WTC11 (cell line): Measurements from ENCODE around the gene TENT5A. TPM values are rescaled to one million over a fixed set of nuclear protein-coding genes. Genes with fewer than 3 reads are reported as not detected.

ENCODE experiments used
- ATAC-seq: fragments of 200-7000 bp; cut with Tn5 transposase; 2 replicates; pipeline ENCODE4 v1.10.0; 2021; ENCODE audit warnings: mild to moderate bottlenecking, moderate library complexity
- CTCF ChIA-PET: fragments of 300-600 bp; sonication (Branson Sonifier 250); formaldehyde crosslinking; loops from one replicate; lab custom pipeline; 2021; ENCODE audit warnings: antibody characterized with exemption; lab: Charles Lee
- POLR2A ChIA-PET: fragments of 350-600 bp; sonication (Branson Sonifier 250); formaldehyde crosslinking; loops from one replicate; lab custom pipeline; 2021; ENCODE audit warnings: antibody characterized with exemption; lab: Charles Lee
- DNase-seq: peaks from one replicate; pipeline ENCODE4 v3.0.0; 2021; ENCODE audit warnings: low spot score
- H3K27ac Mint-ChIP-seq: 2 replicates; pipeline ENCODE4 v1.8.0; 2021; ENCODE audit warnings: mixed read lengths
- H3K27me3 Mint-ChIP-seq: 2 replicates; pipeline ENCODE4 v1.8.0; 2021; ENCODE audit warnings: low read depth, mild to moderate bottlenecking, moderate library complexity, mixed read lengths
- H3K36me3 Mint-ChIP-seq: 2 replicates; pipeline ENCODE4 v1.8.0; 2021; ENCODE audit warnings: mixed read lengths
- H3K4me1 Mint-ChIP-seq: 2 replicates; pipeline ENCODE4 v1.8.0; 2022; ENCODE audit warnings: mixed read lengths
- H3K4me3 Mint-ChIP-seq: 2 replicates; pipeline ENCODE4 v1.8.0; 2021; ENCODE audit warnings: mild to moderate bottlenecking, moderate library complexity, mixed read lengths
- H3K9me3 Mint-ChIP-seq: 2 replicates; pipeline ENCODE4 v1.8.0; 2021; ENCODE audit warnings: mixed read lengths
- ELF4 ChIP-seq: sonication (generic); formaldehyde crosslinking; IDR thresholded peaks from 2 replicates; pipeline ENCODE4 v1.8.1; 2022; ENCODE audit warnings: low read depth, mild to moderate bottlenecking, moderate library complexity, missing genetic modification reagents
- EMX1 ChIP-seq: fragments of 250-450 bp; sonication (Bioruptor Pico); IDR thresholded peaks from 2 replicates; pipeline ENCODE4 v1.8.0; 2021; ENCODE audit warnings: mild to moderate bottlenecking
- FOXK1 ChIP-seq: sonication (generic); formaldehyde crosslinking; IDR thresholded peaks from 2 replicates; pipeline ENCODE4 v1.8.0; 2022; ENCODE audit warnings: mild to moderate bottlenecking, moderate library complexity, missing genetic modification reagents
- FOXP1 ChIP-seq: sonication (generic); formaldehyde crosslinking; IDR thresholded peaks from 2 replicates; pipeline ENCODE4 v1.8.0; 2022; ENCODE audit warnings: missing genetic modification reagents, mild to moderate bottlenecking, moderate library complexity, borderline replicate concordance
- HMGA2 ChIP-seq: fragments of 250-450 bp; sonication (Bioruptor Pico); IDR thresholded peaks from 2 replicates; pipeline ENCODE4 v1.4.0; 2021; ENCODE audit warnings: mild to moderate bottlenecking, moderate library complexity
- JAZF1 ChIP-seq: fragments of 250-450 bp; sonication (Bioruptor Pico); IDR thresholded peaks from 2 replicates; pipeline ENCODE4 v1.9.0; 2021; ENCODE audit warnings: moderate library complexity, mild to moderate bottlenecking, inconsistent platforms
- TCF7 ChIP-seq: sonication (generic); formaldehyde crosslinking; IDR thresholded peaks from 2 replicates; pipeline ENCODE4 v1.8.0; 2022; ENCODE audit warnings: mild to moderate bottlenecking, low read depth, missing genetic modification reagents, moderate library complexity
- TEAD1 ChIP-seq: sonication (generic); formaldehyde crosslinking; IDR thresholded peaks from 2 replicates; pipeline ENCODE4 v1.8.0; 2022; ENCODE audit warnings: mild to moderate bottlenecking, missing genetic modification reagents
- ZNF219 ChIP-seq: sonication (generic); formaldehyde crosslinking; IDR thresholded peaks from 2 replicates; pipeline ENCODE4 v1.8.0; 2023; ENCODE audit warnings: missing genetic modification reagents, mild to moderate bottlenecking, borderline replicate concordance
- ZNF232 ChIP-seq: sonication (generic); formaldehyde crosslinking; IDR thresholded peaks from 2 replicates; pipeline ENCODE4 v1.8.0; 2022; ENCODE audit warnings: mild to moderate bottlenecking, missing genetic modification reagents
- total RNA-seq: library from RNA; stranded (reverse); gene quantifications from 3 replicates; pipeline ENCODE4 v1.2.3, GENCODE V29; 2021
- TF ChIP-seq, protein P1 (sequence below): sonication (generic); formaldehyde crosslinking; IDR thresholded peaks from 2 replicates; pipeline ENCODE4 v1.8.1; 2022; ENCODE audit warnings: mild to moderate bottlenecking, moderate library complexity, missing genetic modification reagents
- TF ChIP-seq, protein P2 (sequence below): sonication (generic); formaldehyde crosslinking; IDR thresholded peaks from 2 replicates; pipeline ENCODE4 v1.8.1; 2023; ENCODE audit warnings: mild to moderate bottlenecking, missing genetic modification reagents, moderate library complexity
- TF ChIP-seq, protein P3 (sequence below): sonication (generic); formaldehyde crosslinking; IDR thresholded peaks from 2 replicates; pipeline ENCODE4 v1.8.1; 2023; ENCODE audit warnings: mild to moderate bottlenecking, moderate library complexity, missing genetic modification reagents
- TF ChIP-seq, protein P4 (sequence below): fragments of 250-450 bp; sonication (Bioruptor Pico); IDR thresholded peaks from 2 replicates; pipeline ENCODE4 v1.8.0; 2021; ENCODE audit warnings: mild to moderate bottlenecking
- TF ChIP-seq, protein P5 (sequence below): sonication (generic); formaldehyde crosslinking; IDR thresholded peaks from 2 replicates; pipeline ENCODE4 v1.8.0; 2022; ENCODE audit warnings: mild to moderate bottlenecking, missing genetic modification reagents
- TF ChIP-seq, protein P6 (sequence below): fragments of 250-450 bp; sonication (Bioruptor Pico); IDR thresholded peaks from 2 replicates; pipeline ENCODE4 v1.9.0; 2021; ENCODE audit warnings: mild to moderate bottlenecking

Gene TENT5A
- total RNA-seq, 1 experiment from 2014 or later, result 3.2 TPM

DNA sequence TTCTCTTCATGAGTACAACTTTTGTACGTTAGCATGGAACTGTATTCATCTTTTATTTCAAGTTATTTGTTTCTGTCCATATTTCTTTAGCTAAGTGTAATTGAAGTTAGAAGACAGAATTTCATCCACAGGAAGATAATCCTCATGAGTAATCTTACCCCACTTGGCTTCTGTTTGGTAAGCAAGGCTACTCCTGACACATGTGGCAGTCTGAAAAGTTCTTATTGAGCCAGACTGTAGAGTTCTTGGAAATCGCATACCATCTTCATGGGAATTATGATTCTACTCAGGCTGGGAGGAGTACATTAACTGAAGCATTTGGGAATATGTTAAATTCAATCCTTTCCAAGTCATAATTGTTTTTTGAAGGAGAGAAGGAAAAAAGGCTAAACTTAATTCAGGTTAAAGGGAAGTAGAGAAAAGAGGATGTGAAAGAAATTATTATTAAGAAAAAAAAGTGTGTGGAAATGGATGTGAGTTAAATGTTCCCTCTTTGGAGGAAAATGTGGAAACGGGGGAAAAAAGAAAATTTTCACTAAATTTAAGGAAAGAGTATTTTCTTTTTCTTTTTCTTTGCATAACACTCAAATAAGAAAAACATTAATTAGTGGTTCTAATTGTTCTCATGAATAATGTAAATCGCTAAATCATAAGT is 41.5 kb upstream of the TENT5A start:
- TF ChIP-seq ZNF232 (CRISPR knock-in tag) (no peak), TEAD1 (CRISPR knock-in tag) (no peak), EMX1 (CRISPR knock-in tag) (no peak)
- TF ChIP-seq, protein P1, sequence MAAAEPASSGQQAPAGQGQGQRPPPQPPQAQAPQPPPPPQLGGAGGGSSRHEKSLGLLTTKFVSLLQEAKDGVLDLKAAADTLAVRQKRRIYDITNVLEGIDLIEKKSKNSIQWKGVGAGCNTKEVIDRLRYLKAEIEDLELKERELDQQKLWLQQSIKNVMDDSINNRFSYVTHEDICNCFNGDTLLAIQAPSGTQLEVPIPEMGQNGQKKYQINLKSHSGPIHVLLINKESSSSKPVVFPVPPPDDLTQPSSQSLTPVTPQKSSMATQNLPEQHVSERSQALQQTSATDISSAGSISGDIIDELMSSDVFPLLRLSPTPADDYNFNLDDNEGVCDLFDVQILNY (CRISPR knock-in tag), result no peak
- TF ChIP-seq, protein P2, sequence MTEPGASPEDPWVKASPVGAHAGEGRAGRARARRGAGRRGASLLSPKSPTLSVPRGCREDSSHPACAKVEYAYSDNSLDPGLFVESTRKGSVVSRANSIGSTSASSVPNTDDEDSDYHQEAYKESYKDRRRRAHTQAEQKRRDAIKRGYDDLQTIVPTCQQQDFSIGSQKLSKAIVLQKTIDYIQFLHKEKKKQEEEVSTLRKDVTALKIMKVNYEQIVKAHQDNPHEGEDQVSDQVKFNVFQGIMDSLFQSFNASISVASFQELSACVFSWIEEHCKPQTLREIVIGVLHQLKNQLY (CRISPR knock-in tag), result no peak
- ChIA-PET CTCF (no interaction called here), POLR2A (no interaction called here)
- H3K9me3 Mint-ChIP-seq, result peaks cover 9% of the 10 kb centered on the region
- no peaks in the 10 kb centered on the region for H3K36me3 Mint-ChIP-seq
- ATAC-seq (no peak), DNase-seq (no peak)
- H3K4me3 Mint-ChIP-seq, result no peak overlapping the region
- peaks cover 46% of the 10 kb centered on the region for H3K4me1 Mint-ChIP-seq
- H3K27ac Mint-ChIP-seq, result no peak overlapping the region
- H3K27me3 Mint-ChIP-seq, result no peaks in the 10 kb centered on the region

DNA sequence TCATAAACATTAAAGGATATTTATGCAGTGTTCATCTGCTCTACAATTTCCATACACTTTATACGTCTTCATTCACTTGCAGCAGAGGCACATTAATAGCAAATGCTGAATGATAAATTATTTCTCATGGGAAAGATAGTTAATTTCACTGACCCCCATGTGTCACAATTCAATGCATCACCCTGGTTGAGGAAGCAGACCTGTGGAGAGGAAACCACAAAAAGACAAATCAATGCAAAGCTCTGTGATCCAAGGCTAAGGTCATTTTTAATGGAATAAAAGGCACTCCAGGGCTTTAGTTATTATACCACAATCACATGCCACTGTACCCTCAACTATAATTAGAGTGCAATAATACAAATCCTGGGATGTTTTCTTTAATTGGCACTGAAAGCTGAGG is 40.3 kb upstream of the TENT5A start:
- CTCF ChIA-PET, result no interaction called here
- Mint-ChIP-seq H3K9me3 (peaks cover 9% of the 10 kb centered on the region), H3K4me3 (no peak overlapping the region), H3K27me3 (no peaks in the 10 kb centered on the region), H3K4me1 (peaks cover 45% of the 10 kb centered on the region), H3K36me3 (no peaks in the 10 kb centered on the region), H3K27ac (peak overlapping the region; percentile 2; the same call in 1 of the 2 replicates)
- DNase-seq (no peak), ATAC-seq (no peak)
- TF ChIP-seq ZNF219 (CRISPR knock-in tag), result no peak
- TF ChIP-seq, protein P3, sequence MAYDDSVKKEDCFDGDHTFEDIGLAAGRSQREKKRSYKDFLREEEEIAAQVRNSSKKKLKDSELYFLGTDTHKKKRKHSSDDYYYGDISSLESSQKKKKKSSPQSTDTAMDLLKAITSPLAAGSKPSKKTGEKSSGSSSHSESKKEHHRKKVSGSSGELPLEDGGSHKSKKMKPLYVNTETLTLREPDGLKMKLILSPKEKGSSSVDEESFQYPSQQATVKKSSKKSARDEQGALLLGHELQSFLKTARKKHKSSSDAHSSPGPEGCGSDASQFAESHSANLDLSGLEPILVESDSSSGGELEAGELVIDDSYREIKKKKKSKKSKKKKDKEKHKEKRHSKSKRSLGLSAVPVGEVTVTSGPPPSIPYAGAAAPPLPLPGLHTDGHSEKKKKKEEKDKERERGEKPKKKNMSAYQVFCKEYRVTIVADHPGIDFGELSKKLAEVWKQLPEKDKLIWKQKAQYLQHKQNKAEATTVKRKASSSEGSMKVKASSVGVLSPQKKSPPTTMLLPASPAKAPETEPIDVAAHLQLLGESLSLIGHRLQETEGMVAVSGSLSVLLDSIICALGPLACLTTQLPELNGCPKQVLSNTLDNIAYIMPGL (CRISPR knock-in tag), result no peak
- TF ChIP-seq JAZF1 (CRISPR knock-in tag), result no peak
- no peak for TF ChIP-seq HMGA2 (CRISPR knock-in tag)
- TF ChIP-seq, protein P4, sequence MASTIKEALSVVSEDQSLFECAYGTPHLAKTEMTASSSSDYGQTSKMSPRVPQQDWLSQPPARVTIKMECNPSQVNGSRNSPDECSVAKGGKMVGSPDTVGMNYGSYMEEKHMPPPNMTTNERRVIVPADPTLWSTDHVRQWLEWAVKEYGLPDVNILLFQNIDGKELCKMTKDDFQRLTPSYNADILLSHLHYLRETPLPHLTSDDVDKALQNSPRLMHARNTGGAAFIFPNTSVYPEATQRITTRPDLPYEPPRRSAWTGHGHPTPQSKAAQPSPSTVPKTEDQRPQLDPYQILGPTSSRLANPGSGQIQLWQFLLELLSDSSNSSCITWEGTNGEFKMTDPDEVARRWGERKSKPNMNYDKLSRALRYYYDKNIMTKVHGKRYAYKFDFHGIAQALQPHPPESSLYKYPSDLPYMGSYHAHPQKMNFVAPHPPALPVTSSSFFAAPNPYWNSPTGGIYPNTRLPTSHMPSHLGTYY (CRISPR knock-in tag), result no peak
- TF ChIP-seq, protein P5, sequence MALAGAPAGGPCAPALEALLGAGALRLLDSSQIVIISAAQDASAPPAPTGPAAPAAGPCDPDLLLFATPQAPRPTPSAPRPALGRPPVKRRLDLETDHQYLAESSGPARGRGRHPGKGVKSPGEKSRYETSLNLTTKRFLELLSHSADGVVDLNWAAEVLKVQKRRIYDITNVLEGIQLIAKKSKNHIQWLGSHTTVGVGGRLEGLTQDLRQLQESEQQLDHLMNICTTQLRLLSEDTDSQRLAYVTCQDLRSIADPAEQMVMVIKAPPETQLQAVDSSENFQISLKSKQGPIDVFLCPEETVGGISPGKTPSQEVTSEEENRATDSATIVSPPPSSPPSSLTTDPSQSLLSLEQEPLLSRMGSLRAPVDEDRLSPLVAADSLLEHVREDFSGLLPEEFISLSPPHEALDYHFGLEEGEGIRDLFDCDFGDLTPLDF (CRISPR knock-in tag), result no peak
- no peak for TF ChIP-seq ELF4 (CRISPR knock-in tag)
- TF ChIP-seq TCF7, result no peak
- TF ChIP-seq, protein P6, sequence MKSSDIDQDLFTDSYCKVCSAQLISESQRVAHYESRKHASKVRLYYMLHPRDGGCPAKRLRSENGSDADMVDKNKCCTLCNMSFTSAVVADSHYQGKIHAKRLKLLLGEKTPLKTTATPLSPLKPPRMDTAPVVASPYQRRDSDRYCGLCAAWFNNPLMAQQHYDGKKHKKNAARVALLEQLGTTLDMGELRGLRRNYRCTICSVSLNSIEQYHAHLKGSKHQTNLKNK (CRISPR knock-in tag), result no peak
- TF ChIP-seq, protein P1 (CRISPR knock-in tag), result no peak
- TF ChIP-seq FOXK1 (CRISPR knock-in tag), result no peak
- no peak for TF ChIP-seq FOXP1 (CRISPR knock-in tag)
- POLR2A ChIA-PET, result no interaction called here
